K562 (cell line): ENCODE measurements around the gene NUDCD3.

ENCODE experiments used
- CHD2 ChIP-seq: IDR thresholded peaks from 2 replicates; pipeline ENCODE4 v1.6.1; 2011; ENCODE audit warnings: low read depth, low read length
- GTF2E2 ChIP-seq: fragments of 200-800 bp; sonication (Bioruptor generic); IDR thresholded peaks from 2 replicates; pipeline ENCODE4 v1.6.1; 2016; ENCODE audit warnings: missing genetic modification characterization, missing compliant biosample characterization
- MAZ ChIP-seq, 2 experiments: fragments of 450-650 bp in 1 of 2; sonication (generic) in 1 of 2; formaldehyde crosslinking; IDR thresholded peaks in 1 of 2; conservative IDR thresholded peaks in 1 of 2; 2 replicates each; pipeline versions ENCODE4 v1.4.0 to v1.5.0; 2020; ENCODE audit warnings: mild to moderate bottlenecking in 1 of 2, missing genetic modification reagents in 1 of 2
- MXI1 ChIP-seq: IDR thresholded peaks from 2 replicates; pipeline ENCODE4 v1.6.1; 2011; ENCODE audit warnings: low read depth, mild to moderate bottlenecking, improper control_type of control experiment, low read length
- PHF8 ChIP-seq: fragments of 200-600 bp; sonication (generic); IDR thresholded peaks from 2 replicates; pipeline ENCODE4 v1.6.1; 2012; ENCODE audit warnings: mixed run types, mild to moderate bottlenecking, inconsistent platforms, low read length, moderate library complexity, borderline replicate concordance
- POLR2AphosphoS5 ChIP-seq: IDR thresholded peaks from 2 replicates; pipeline ENCODE4 v1.6.1; 2011; ENCODE audit warnings: mild to moderate bottlenecking, low read depth, low read length, moderate library complexity; ENCODE audit not compliant: control insufficient read depth, insufficient read depth
- STAT5B ChIP-seq: fragments of 250-450 bp; sonication (Bioruptor Pico); IDR thresholded peaks from 2 replicates; pipeline ENCODE4 v1.8.0; 2021; ENCODE audit warnings: mild to moderate bottlenecking, inconsistent platforms
- TF ChIP-seq, protein P1 (sequence below), 2 experiments: fragments of 450-650 bp; formaldehyde crosslinking in 1 of 2; IDR thresholded peaks; 2 replicates each; pipeline versions ENCODE4 v1.4.0 to v1.6.1; 2014 to 2020; ENCODE audit warnings: mild to moderate bottlenecking in 2 of 2, borderline replicate concordance in 1 of 2, low read depth in 1 of 2
- TF ChIP-seq, protein P2 (sequence below): fragments of 450-650 bp; IDR thresholded peaks from 2 replicates; pipeline ENCODE4 v1.6.1; 2016
- TF ChIP-seq, protein P3 (sequence below), 3 experiments: IDR thresholded peaks in 2 of 3; conservative IDR thresholded peaks in 1 of 3; 2 replicates each; pipeline ENCODE4 v1.5.1; 2011 to 2012; ENCODE audit warnings: low read length in 3 of 3, mild to moderate bottlenecking in 3 of 3, control low read depth in 2 of 3, improper control_type of control experiment in 1 of 3, inconsistent platforms in 1 of 3, low read depth in 1 of 3, mixed read lengths in 1 of 3, moderate library complexity in 1 of 3; ENCODE audit not compliant: insufficient read depth in 2 of 3

DNA sequence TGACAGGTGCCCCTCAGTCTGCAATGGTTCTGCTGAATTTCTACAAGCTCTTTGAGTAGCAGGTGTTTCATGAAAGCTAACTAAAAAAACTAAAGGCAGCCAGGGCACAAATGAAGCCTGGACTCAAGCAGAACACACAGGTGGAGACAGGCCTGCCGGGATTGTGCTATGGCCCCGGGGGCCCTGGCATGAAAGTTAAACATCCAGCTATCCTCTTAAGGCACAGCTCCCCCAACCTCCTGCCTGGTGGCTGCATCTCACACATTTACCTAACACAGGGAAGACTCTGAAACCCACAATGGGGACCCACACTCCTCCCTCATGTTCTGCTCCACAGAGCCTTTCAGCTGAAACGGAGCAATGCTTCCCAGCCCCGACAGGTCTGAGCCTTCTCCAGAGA lies 88.8 kb downstream of the NUDCD3 start:
- TF ChIP-seq STAT5B (CRISPR knock-in tag) (no peak), MXI1 (no peak), MAZ (CRISPR knock-in tag; conservative IDR thresholded peaks at IDR 0.05 in 1 of 2, IDR thresholded peaks at IDR 0.05 in 1 of 2) (no peak), GTF2E2 (tag) (no peak), PHF8 (no peak), CHD2 (no peak), POLR2AphosphoS5 (no peak)
- TF ChIP-seq, protein P1, sequence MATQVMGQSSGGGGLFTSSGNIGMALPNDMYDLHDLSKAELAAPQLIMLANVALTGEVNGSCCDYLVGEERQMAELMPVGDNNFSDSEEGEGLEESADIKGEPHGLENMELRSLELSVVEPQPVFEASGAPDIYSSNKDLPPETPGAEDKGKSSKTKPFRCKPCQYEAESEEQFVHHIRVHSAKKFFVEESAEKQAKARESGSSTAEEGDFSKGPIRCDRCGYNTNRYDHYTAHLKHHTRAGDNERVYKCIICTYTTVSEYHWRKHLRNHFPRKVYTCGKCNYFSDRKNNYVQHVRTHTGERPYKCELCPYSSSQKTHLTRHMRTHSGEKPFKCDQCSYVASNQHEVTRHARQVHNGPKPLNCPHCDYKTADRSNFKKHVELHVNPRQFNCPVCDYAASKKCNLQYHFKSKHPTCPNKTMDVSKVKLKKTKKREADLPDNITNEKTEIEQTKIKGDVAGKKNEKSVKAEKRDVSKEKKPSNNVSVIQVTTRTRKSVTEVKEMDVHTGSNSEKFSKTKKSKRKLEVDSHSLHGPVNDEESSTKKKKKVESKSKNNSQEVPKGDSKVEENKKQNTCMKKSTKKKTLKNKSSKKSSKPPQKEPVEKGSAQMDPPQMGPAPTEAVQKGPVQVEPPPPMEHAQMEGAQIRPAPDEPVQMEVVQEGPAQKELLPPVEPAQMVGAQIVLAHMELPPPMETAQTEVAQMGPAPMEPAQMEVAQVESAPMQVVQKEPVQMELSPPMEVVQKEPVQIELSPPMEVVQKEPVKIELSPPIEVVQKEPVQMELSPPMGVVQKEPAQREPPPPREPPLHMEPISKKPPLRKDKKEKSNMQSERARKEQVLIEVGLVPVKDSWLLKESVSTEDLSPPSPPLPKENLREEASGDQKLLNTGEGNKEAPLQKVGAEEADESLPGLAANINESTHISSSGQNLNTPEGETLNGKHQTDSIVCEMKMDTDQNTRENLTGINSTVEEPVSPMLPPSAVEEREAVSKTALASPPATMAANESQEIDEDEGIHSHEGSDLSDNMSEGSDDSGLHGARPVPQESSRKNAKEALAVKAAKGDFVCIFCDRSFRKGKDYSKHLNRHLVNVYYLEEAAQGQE (IDR thresholded peaks at IDR 0.05; ENCODE audit: borderline replicate concordance), result no peak
- TF ChIP-seq, protein P1 (CRISPR knock-in tag; IDR thresholded peaks at IDR 0.05; ENCODE audit: low read depth), result no peak
- TF ChIP-seq, protein P2, sequence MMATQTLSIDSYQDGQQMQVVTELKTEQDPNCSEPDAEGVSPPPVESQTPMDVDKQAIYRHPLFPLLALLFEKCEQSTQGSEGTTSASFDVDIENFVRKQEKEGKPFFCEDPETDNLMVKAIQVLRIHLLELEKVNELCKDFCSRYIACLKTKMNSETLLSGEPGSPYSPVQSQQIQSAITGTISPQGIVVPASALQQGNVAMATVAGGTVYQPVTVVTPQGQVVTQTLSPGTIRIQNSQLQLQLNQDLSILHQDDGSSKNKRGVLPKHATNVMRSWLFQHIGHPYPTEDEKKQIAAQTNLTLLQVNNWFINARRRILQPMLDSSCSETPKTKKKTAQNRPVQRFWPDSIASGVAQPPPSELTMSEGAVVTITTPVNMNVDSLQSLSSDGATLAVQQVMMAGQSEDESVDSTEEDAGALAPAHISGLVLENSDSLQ, result no peak
- TF ChIP-seq, protein P3, sequence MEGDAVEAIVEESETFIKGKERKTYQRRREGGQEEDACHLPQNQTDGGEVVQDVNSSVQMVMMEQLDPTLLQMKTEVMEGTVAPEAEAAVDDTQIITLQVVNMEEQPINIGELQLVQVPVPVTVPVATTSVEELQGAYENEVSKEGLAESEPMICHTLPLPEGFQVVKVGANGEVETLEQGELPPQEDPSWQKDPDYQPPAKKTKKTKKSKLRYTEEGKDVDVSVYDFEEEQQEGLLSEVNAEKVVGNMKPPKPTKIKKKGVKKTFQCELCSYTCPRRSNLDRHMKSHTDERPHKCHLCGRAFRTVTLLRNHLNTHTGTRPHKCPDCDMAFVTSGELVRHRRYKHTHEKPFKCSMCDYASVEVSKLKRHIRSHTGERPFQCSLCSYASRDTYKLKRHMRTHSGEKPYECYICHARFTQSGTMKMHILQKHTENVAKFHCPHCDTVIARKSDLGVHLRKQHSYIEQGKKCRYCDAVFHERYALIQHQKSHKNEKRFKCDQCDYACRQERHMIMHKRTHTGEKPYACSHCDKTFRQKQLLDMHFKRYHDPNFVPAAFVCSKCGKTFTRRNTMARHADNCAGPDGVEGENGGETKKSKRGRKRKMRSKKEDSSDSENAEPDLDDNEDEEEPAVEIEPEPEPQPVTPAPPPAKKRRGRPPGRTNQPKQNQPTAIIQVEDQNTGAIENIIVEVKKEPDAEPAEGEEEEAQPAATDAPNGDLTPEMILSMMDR (IDR thresholded peaks at IDR 0.05 in 2 of 3, conservative IDR thresholded peaks at IDR 0.05 in 1 of 3; ENCODE audit: insufficient read depth in 2 of 3, low read depth in 1 of 3, low read length in 3 of 3), result no peak
